NCI-H2227 treated with DMSO at 0.1 percent for 48 hours (cell line): ENCODE data around the gene CAVIN2.
A peak's percentile ranks its signal among the peaks of the same experiment; 100 is the strongest.

Experiments
- DNase-seq: peaks from one replicate; lab custom pipeline; 2025; lab: John Stamatoyannopoulos, UW

Gene CAVIN2

DNA sequence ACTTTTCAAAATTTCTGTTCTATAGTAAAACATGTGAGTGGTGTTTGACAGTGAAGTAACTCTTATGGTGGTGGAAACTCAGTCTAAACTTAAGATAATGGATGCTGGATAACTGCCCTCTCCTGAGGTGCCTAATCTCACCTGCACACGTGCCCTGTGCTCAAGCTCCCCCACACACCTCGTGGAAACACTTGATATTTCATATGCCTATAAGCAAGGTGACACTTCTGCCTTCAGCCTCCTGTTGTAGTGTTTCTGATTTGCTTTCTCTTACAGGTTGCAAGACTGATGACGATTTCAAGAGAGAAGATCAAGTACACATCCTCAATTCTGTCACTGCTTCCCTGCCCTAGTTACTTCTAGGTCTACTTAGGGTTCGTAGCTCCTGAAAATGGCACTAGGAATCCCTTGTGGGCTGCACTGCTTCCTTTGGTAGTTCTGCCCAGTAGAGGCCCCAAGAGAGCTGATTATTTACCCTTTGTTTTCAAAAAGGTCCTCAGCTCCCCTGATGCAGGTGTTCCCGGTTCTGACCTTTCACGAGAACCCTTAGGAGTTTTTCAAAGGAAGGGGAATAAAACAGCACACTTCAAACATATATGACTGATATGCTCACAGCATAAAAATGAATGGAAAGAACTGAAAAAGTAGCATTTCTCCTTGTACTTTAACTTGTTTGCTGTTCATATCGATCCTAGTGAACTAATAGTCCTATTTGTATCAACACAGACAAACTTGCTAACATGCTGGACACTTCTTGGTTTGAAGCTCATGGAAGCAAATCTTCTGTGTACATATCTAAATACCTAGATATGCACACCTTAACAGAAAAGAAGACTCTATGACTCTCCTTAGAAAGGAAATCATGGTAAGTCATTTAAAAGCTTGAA, 6.7 kb downstream of the CAVIN2 start:
- no peak for DNase-seq

- DNase-seq, result no peak
These were observed 8.4 kb downstream of the CAVIN2 start for GRCh38 chr2:191838526-191838925.

DNA sequence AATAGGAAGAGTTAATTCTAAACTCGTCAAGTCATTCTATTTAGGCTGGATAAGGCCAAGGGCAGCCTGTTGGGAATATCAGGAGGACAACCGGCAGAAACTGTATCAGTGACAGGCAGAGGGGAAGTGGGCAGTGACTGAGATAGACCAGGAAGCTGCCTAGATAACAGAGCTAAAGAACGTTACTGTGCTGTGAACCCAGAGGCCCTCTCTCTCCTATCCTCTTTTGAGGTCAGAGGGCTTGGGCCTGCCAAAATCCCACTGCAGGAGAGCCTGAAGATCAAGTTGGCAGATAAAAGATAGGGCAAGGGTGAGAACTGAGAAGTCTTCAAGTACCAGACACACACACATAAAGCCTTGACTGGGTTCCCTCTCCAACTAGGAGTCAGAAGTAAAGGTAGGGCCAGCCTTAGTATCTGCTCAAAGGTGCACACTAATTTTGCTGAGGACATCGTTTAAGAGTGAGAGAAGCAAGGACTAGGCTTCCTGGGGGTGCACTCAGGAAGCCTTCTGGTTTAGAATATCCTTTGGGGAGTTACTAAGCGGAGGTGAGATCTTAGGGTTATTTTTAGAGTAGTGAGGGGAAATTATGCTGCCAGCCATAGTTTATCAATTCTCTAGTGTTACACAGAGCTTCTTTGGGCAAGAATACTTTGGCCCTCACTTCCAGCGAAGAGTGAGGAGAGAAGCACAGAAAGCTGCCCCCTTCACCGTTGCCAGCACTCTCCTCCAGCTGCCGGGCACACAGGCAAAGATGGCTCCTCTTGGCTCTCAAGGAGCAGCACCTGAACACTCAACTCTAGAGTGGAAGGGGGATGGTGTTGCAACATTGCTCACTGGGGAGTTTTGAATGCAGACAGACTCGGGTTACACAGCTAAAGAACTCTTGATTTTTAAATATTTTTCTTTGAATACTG, 9.8 kb downstream of the CAVIN2 start:
- no peak for DNase-seq

DNA sequence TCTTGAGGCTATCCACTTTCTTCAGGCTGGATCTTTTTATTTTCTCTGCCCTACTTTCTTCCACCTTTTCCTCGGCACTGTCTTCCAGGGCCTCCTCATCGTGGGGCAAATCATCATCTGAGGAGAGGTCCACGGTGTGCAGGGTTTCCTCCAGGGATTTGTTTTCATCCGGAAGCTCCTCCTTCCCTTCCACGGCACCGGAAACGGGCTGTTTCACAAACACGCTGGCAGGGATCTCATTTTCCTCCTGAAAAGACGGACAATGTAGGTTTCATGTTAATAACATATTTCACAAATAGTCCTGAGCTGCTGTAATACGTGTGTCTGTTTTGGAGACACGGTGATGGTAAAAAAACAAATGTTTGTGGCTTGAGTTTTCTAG, 10.4 kb downstream of the CAVIN2 start:
- no peak for DNase-seq

DNA sequence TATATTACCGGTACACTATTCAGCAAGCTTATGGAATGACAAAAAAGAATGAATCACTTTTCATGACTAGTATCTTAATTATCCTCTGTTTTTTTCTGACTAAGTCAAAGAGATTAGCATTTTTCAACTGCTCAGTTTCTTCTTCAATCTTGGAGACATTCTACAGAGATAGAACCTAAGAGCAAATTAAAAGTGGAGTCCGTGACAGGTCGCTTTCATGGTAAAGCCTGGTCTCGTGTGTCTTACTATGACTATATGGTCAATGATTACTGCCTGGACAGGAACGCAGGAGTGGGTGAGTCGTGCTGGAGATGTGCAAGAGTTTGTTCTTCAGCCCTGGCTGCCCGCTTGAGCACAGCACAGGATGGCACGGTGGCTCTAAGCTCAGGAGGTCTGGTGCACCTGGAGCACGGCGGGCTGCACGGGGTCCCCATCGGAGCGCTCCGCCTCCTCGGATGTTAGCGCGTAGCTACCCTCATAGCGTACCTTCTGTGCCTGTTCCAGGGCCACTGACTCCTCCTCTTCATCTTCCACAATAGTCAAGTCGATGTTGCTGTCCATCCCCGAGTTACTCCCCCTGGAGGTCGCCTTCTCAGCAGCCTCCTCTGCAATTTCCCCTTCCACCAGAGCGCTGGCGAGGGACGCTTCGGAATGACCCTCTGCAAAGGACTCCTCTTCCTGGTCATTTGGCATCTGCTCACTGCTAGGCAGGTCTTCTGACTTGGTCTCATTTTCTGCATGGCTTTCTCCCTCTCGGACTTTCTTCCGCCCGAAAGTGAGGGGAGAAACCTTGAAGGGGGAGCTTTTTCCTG, 11.1 kb downstream of the CAVIN2 start:
- DNase-seq, result no peak

- DNase-seq, result no peak
These were observed 11.8 kb downstream of the CAVIN2 start for GRCh38 chr2:191835100-191835499.

- no peak for DNase-seq
These were observed 13.5 kb downstream of the CAVIN2 start for GRCh38 chr2:191833356-191833755.

- DNase-seq, result no peak
These were observed 14.2 kb downstream of the CAVIN2 start for GRCh38 chr2:191832668-191833067.

DNA sequence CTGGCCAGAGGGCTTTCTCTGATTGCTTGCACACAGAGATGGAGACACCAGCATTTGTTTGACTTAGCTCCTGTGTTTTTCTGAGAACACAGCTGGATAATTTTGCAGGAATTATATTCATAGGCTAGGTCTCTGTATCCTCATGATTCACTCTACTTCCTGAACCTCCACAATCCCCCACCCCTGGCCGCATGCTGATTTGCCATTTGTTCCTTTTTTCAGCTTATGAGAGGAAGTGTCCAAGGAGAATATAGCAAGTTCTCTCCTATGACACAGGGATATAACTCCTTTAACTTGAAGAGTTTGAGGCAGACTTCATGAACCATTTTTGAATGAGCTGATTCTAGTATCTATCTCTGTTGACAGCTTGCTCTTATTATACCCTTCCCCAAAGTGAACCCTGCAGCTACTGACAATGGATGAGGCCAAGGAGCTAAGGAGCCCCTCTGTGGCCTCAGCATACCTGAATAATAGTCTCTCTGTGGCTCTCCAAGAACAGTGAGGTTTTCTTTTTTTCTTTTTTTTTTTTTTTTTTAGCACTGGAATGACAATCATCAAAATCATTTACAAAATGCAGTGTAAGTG, 15.4 kb downstream of the CAVIN2 start:
- peak; percentile 65 for DNase-seq

GRCh38 chr2:191824398-191824797, 22.5 kb downstream of the CAVIN2 start:
- no peak for DNase-seq

- no peak for DNase-seq
These were observed 25.8 kb downstream of the CAVIN2 start for GRCh38 chr2:191821078-191821477.

DNA sequence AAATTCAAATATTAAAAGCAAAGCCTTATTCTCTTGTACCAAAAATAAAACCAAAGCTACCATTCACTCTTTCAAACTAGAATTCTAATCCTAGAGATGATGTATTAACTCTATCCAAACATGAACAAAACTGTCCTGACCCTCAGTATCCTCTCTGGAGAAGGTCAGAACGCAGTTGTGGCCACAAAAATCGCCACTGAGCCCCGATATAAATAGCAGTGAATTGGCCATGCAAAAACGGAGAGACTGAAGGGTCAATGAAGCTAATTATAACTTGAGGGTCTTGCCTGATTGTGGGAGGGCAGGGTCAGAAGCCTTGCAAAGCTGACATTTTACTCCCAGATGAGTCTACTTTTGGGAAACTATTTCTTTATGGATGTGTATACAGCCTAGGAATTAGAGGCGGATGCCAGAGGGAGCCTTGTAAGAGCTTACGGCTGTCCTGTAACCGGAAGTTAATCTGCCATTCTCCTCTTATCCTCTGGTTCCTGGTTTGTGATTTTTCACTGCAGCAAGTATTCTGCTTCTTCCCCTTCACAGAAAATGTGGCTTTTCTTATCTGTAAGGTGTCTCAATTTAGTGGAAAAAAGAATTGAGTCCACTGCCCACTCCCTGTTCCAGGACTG, 28.1 kb downstream of the CAVIN2 start:
- DNase-seq, result peak; percentile 46

DNA sequence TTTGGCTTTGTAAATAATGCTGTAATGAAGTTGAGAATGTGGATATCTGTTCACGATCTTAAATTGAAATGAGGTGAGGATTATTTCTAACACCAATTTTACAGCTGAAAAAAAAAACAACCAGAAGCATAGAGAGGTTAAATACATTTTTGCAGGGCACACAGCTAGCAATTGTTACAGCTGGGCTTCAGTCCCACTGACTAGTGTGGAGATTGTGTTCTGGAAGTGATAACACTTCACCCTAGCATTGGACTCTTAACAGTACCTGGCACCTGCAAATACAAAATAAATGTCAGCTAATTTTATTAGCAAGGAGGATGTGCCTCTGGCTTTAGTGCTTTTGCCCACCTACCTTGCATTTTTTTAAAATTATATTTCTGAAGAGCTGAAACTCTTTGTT, 28.8 kb downstream of the CAVIN2 start:
- DNase-seq, result no peak

DNA sequence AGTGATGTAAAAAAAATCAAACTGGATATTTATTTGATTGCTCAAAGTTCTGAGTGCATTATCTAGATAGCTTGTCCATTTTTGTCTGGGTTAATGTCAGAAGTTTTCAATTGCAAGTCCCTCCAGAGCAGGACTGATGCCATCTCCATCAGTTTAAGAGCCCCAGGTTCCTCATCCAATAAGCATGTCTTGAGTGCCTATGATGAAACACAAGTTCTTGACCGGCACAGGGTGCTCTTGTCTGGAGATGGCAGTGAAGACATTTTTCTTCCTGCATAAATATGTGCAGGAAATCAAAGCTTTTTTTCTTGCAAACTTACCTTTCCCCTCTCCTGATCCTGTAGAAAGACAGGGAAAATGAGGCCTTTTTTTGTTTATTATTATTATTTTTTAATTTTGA, 31.9 kb downstream of the CAVIN2 start:
- DNase-seq, result no peak

DNA sequence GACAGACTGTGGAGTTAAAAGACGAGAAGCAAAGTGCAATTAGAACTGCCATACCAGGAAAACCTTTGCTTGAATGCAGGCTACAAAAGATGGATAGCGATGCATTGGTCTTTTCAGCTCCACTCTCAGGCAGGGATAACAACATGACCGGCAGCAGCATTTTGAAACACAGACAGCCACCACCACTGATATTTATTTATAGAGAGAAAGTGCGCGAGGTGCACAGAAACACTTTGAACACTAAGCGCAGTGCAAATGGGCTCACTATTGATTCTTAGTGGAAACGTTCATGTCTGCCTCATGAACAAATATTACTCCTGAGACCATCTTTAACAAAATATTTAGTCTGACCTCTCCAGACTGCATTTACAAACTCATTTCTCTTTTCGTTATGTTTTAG, 32.9 kb downstream of the CAVIN2 start:
- no peak for DNase-seq

GRCh38 chr2:191811807-191812602, 34.9 kb downstream of the CAVIN2 start:
- peak; percentile 85 for DNase-seq

DNA sequence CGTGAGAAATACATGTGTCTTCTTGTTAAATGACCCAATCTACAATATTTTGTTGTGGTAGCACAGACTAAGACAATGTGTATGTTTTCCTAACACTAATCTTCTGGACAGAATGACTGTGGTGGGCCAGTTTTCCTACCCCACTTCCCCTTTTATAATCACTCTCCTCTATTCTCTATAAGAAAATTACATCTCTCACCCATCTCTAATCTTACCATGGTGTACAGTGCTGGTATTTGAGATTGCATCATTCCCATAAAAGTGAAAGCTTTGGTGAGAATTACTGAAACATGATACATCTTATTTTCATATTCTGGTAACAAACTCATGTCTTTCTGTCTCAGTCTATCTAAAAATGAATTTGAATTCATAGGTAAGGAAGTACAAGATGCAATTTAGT, 40.5 kb downstream of the CAVIN2 start:
- DNase-seq, result no peak

DNA sequence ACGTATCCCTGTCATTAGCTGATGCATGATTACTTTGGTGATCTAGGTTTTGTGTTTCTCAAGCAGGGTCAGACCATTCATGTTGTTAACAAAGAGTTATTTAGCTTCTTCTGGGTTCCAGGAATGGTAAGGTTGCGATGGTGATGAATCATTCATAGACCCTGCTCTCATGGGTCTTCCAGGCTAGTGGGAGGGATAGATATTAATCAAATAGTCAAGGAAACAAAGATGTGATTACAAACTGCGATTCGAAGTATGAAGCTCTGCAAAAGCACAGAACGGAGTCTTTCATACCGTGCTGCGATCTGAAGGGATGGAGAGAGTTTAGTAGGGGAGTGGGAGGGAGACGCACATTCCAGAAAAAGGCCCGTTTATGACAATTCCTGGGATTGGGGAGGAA, 42.1 kb downstream of the CAVIN2 start:
- no peak for DNase-seq

DNA sequence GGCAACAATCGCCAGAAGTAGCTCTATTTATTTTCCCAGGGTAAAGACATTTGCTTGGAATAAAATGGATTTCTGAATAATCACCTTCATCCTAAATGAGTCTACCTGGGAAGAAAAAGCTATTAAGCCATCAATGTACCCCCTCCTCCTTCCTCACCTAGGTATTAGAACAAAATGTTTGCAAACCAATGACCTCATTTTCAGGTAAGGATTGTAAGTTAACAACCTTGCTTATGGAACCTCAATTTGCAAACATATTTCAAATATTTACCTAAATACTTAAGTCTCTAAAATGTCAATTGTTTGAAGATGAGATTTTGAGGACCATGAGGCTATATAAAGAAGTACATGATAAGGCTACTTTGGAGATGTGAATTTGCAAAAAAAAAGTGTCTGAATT, 43.9 kb downstream of the CAVIN2 start:
- DNase-seq, result no peak

- no peak for DNase-seq
These were observed 44.7 kb downstream of the CAVIN2 start for GRCh38 chr2:191802180-191802579.

- no peak for DNase-seq
These were observed 46.0 kb downstream of the CAVIN2 start for GRCh38 chr2:191800874-191801273.
